DOHH2 (cell line): ENCODE data around the gene KCNA5.

Experiments
- CTCF ChIP-seq: fragments of 200-600 bp; sonication (generic); IDR thresholded peaks from one replicate; pipeline ENCODE4 v1.5.1; 2014; ENCODE audit warnings: antibody characterized with exemption, mild to moderate bottlenecking, low read depth, low read length; ENCODE audit not compliant: poor library complexity, severe bottlenecking
- EZH2phosphoT487 ChIP-seq: fragments of 200-600 bp; sonication (generic); IDR thresholded peaks from 2 replicates; pipeline ENCODE4 v1.6.1; 2017; ENCODE audit warnings: borderline replicate concordance, mild to moderate bottlenecking, antibody characterized with exemption, low read length, moderate library complexity, mixed read lengths

GRCh38 chr12:5013266-5013730 is 30.4 kb upstream of the KCNA5 start:
- TF ChIP-seq CTCF (no peak), EZH2phosphoT487 (no peak)
